ENCODE measurements around the gene NRXN3. TPM values are rescaled to one million over a fixed set of nuclear protein-coding genes. Genes with fewer than 3 reads are reported as not detected.
"Not testable (repeated sequence)": the region's sequence is repeated elsewhere in the genome, so short reads cannot be mapped to it uniquely, and the experiment has no call there.

The NRXN3 gene
- total and polyA plus RNA-seq, 4 donors = 1.5 to 16.6 (median 7.7) TPM

- no peaks in the 10 kb centered on the region for H3K9me3 ChIP-seq (ENCODE audit: control insufficient read depth, low read length)
- 63 to 71% methylated on average over 1 of the region's 1 CpG for WGBS, 2 donors
- no peak for DNase-seq
- ATAC-seq (ENCODE audit: low FRiP score) = no peak
- no peaks in the 10 kb centered on the region for H3K27me3 ChIP-seq (ENCODE audit: control insufficient read depth in 1 of 2, insufficient read depth in 2 of 2, low read length in 1 of 2)
- H3K4me3 ChIP-seq (ENCODE audit: low read length in 2 of 2) = no peak overlapping the region
- intact Hi-C loops (cut with DNase I) = no loop called here
- H3K27ac ChIP-seq (ENCODE audit: low read depth in 1 of 2, low read length in 2 of 2) = no peak overlapping the region
- no peaks in the 10 kb centered on the region for H3K4me1 ChIP-seq (ENCODE audit: control insufficient read depth in 1 of 2, insufficient read depth in 2 of 2, low read length in 2 of 2)
- H3K36me3 ChIP-seq (ENCODE audit: control insufficient read depth in 1 of 2, insufficient read depth in 2 of 2, low read length in 1 of 2) = no peaks in the 10 kb centered on the region
Measured at GRCh38 chr14:78432046-78432445, 261.9 kb downstream of the NRXN3 start.

- H3K4me1 ChIP-seq (ENCODE audit: control insufficient read depth in 1 of 2, insufficient read depth in 2 of 2, low read length in 2 of 2); H3K27me3 ChIP-seq (ENCODE audit: control insufficient read depth in 1 of 2, insufficient read depth in 2 of 2, low read length in 1 of 2); H3K36me3 ChIP-seq (ENCODE audit: control insufficient read depth in 1 of 2, insufficient read depth in 2 of 2, low read length in 1 of 2); H3K9me3 ChIP-seq (ENCODE audit: control insufficient read depth, low read length); H3K27ac ChIP-seq (ENCODE audit: low read depth in 1 of 2, low read length in 2 of 2); ATAC-seq (ENCODE audit: low FRiP score); H3K4me3 ChIP-seq (ENCODE audit: low read length in 2 of 2); DNase-seq; intact Hi-C loops (cut with DNase I): not testable (repeated sequence)
- 64% methylated on average over 3 of the region's 3 CpGs for WGBS, 2 donors
Measured at GRCh38 chr14:78437448-78437847, 267.3 kb downstream of the NRXN3 start.

GRCh38 chr14:78440356-78440894, 270.3 kb downstream of the NRXN3 start:
- 22 to 25% methylated on average over 7 of the region's 7 CpGs for WGBS, 2 donors
- H3K9me3 ChIP-seq (ENCODE audit: control insufficient read depth, low read length) = no peaks in the 10 kb centered on the region
- intact Hi-C loops (cut with DNase I) = loop anchor here in 1 of 2 donors (10.0 kb wide), 1 partner anchor 154 kb away; no protein-coding TSS in a partner anchor
- DNase-seq (no peak), ATAC-seq (ENCODE audit: low FRiP score) (no peak)
- no peaks in the 10 kb centered on the region for H3K4me1 ChIP-seq (ENCODE audit: control insufficient read depth in 1 of 2, insufficient read depth in 2 of 2, low read length in 2 of 2)
- no peak overlapping the region for H3K4me3 ChIP-seq (ENCODE audit: low read length in 2 of 2)
- H3K36me3 ChIP-seq (ENCODE audit: control insufficient read depth in 1 of 2, insufficient read depth in 2 of 2, low read length in 1 of 2) = no peaks in the 10 kb centered on the region
- no peak overlapping the region for H3K27ac ChIP-seq (ENCODE audit: low read depth in 1 of 2, low read length in 2 of 2)
- H3K27me3 ChIP-seq (ENCODE audit: control insufficient read depth in 1 of 2, insufficient read depth in 2 of 2, low read length in 1 of 2) = no peaks in the 10 kb centered on the region

GRCh38 chr14:78443834-78444233, 273.7 kb downstream of the NRXN3 start:
- no peaks in the 10 kb centered on the region for H3K9me3 ChIP-seq (ENCODE audit: control insufficient read depth, low read length)
- DNase-seq (no peak), ATAC-seq (ENCODE audit: low FRiP score) (no peak)
- H3K36me3 ChIP-seq (ENCODE audit: control insufficient read depth in 1 of 2, insufficient read depth in 2 of 2, low read length in 1 of 2) = no peaks in the 10 kb centered on the region
- H3K4me3 ChIP-seq (ENCODE audit: low read length in 2 of 2) = no peak overlapping the region
- no peak overlapping the region for H3K27ac ChIP-seq (ENCODE audit: low read depth in 1 of 2, low read length in 2 of 2)
- intact Hi-C loops (cut with DNase I) = loop anchor here in 1 of 2 donors (10.0 kb wide), 1 partner anchor 151 kb away; no protein-coding TSS in a partner anchor
- no peaks in the 10 kb centered on the region for H3K4me1 ChIP-seq (ENCODE audit: control insufficient read depth in 1 of 2, insufficient read depth in 2 of 2, low read length in 2 of 2)
- no peaks in the 10 kb centered on the region for H3K27me3 ChIP-seq (ENCODE audit: control insufficient read depth in 1 of 2, insufficient read depth in 2 of 2, low read length in 1 of 2)

- H3K27ac ChIP-seq (ENCODE audit: low read depth in 1 of 2, low read length in 2 of 2) = no peak overlapping the region
- intact Hi-C loops (cut with DNase I) = loop anchor here in 1 of 2 donors (10.0 kb wide), 1 partner anchor 150 kb away; no protein-coding TSS in a partner anchor
- H3K36me3 ChIP-seq (ENCODE audit: control insufficient read depth in 1 of 2, insufficient read depth in 2 of 2, low read length in 1 of 2) = no peaks in the 10 kb centered on the region
- no peak for DNase-seq
- 71 to 82% methylated on average over 3 of the region's 3 CpGs for WGBS, 2 donors
- no peak overlapping the region for H3K4me3 ChIP-seq (ENCODE audit: low read length in 2 of 2)
- no peaks in the 10 kb centered on the region for H3K4me1 ChIP-seq (ENCODE audit: control insufficient read depth in 1 of 2, insufficient read depth in 2 of 2, low read length in 2 of 2)
- no peaks in the 10 kb centered on the region for H3K9me3 ChIP-seq (ENCODE audit: control insufficient read depth, low read length)
- no peak for ATAC-seq (ENCODE audit: low FRiP score)
- no peaks in the 10 kb centered on the region for H3K27me3 ChIP-seq (ENCODE audit: control insufficient read depth in 1 of 2, insufficient read depth in 2 of 2, low read length in 1 of 2)
Measured at GRCh38 chr14:78445275-78445674, 275.1 kb downstream of the NRXN3 start.

GRCh38 chr14:78446807-78447206, 276.6 kb downstream of the NRXN3 start:
- intact Hi-C loops (cut with DNase I) = loop anchor here in 1 of 2 donors (10.0 kb wide), 1 partner anchor 148 kb away; no protein-coding TSS in a partner anchor
- ATAC-seq (ENCODE audit: low FRiP score) = no peak
- no peak overlapping the region for H3K27ac ChIP-seq (ENCODE audit: low read depth in 1 of 2, low read length in 2 of 2)
- no peaks in the 10 kb centered on the region for H3K9me3 ChIP-seq (ENCODE audit: control insufficient read depth, low read length)
- no peaks in the 10 kb centered on the region for H3K27me3 ChIP-seq (ENCODE audit: control insufficient read depth in 1 of 2, insufficient read depth in 2 of 2, low read length in 1 of 2)
- H3K4me1 ChIP-seq (ENCODE audit: control insufficient read depth in 1 of 2, insufficient read depth in 2 of 2, low read length in 2 of 2) = no peaks in the 10 kb centered on the region
- WGBS, 2 donors = 22 to 26% methylated on average over 3 of the region's 3 CpGs
- no peaks in the 10 kb centered on the region for H3K36me3 ChIP-seq (ENCODE audit: control insufficient read depth in 1 of 2, insufficient read depth in 2 of 2, low read length in 1 of 2)
- H3K4me3 ChIP-seq (ENCODE audit: low read length in 2 of 2) = no peak overlapping the region
- DNase-seq = no peak

GRCh38 chr14:78448164-78449094, 278.3 kb downstream of the NRXN3 start:
- Histone ChIP-seq H3K4me3 (ENCODE audit: low read length in 2 of 2) (no peak overlapping the region), H3K27ac (ENCODE audit: low read depth in 1 of 2, low read length in 2 of 2) (no peak overlapping the region), H3K9me3 (ENCODE audit: control insufficient read depth, low read length) (no peaks in the 10 kb centered on the region), H3K4me1 (ENCODE audit: control insufficient read depth in 1 of 2, insufficient read depth in 2 of 2, low read length in 2 of 2) (no peaks in the 10 kb centered on the region), H3K27me3 (ENCODE audit: control insufficient read depth in 1 of 2, insufficient read depth in 2 of 2, low read length in 1 of 2) (no peaks in the 10 kb centered on the region), H3K36me3 (ENCODE audit: control insufficient read depth in 1 of 2, insufficient read depth in 2 of 2, low read length in 1 of 2) (no peaks in the 10 kb centered on the region)
- intact Hi-C loops (cut with DNase I) = loop anchor here in 1 of 2 donors (10.0 kb wide), 1 partner anchor 146 kb away; no protein-coding TSS in a partner anchor
- ATAC-seq (ENCODE audit: low FRiP score) (no peak), DNase-seq (no peak)
- WGBS, 2 donors = 46 to 47% methylated on average over 13 of the region's 13 CpGs

- 77 to 78% methylated on average over 6 of the region's 6 CpGs for WGBS, 2 donors
- Histone ChIP-seq H3K27me3 (ENCODE audit: control insufficient read depth in 1 of 2, insufficient read depth in 2 of 2, low read length in 1 of 2) (no peaks in the 10 kb centered on the region), H3K27ac (ENCODE audit: low read depth in 1 of 2, low read length in 2 of 2) (no peak overlapping the region), H3K36me3 (ENCODE audit: control insufficient read depth in 1 of 2, insufficient read depth in 2 of 2, low read length in 1 of 2) (no peaks in the 10 kb centered on the region), H3K4me1 (ENCODE audit: control insufficient read depth in 1 of 2, insufficient read depth in 2 of 2, low read length in 2 of 2) (no peaks in the 10 kb centered on the region), H3K4me3 (ENCODE audit: low read length in 2 of 2) (no peak overlapping the region), H3K9me3 (ENCODE audit: control insufficient read depth, low read length) (no peaks in the 10 kb centered on the region)
- intact Hi-C loops (cut with DNase I) = loop anchor here in 1 of 2 donors (10.0 kb wide), 1 partner anchor 114 kb away; no protein-coding TSS in a partner anchor
- ATAC-seq (ENCODE audit: low FRiP score) (no peak), DNase-seq (no peak)
Measured at GRCh38 chr14:78450669-78451318, 280.6 kb downstream of the NRXN3 start.
